ENCODE measurements around the gene GMDS. TPM values are rescaled to one million over a fixed set of nuclear protein-coding genes. Genes with fewer than 3 reads are reported as not detected.
A peak's percentile ranks its signal among the peaks of the same experiment; 100 is the strongest.

Gene GMDS
- total RNA-seq, 4 donors from 2014 or later, result 197 to 375 (median 215) TPM

GRCh38 chr6:2218866-2219265, 26.5 kb downstream of the GMDS start:
- no peak for DNase-seq
- H3K36me3 ChIP-seq, result no peaks in the 10 kb centered on the region
- H3K27ac ChIP-seq, result no peak overlapping the region
- H3K27me3 ChIP-seq, result no peaks in the 10 kb centered on the region
- TF ChIP-seq CTCF (IDR thresholded peaks at IDR 0.05), result no peak
- no peak for TF ChIP-seq POLR2A (IDR thresholded peaks at IDR 0.05)
- H3K9me3 ChIP-seq, result no peaks in the 10 kb centered on the region
- peaks cover 0 to 15% (median 2%) of the 10 kb centered on the region in 4 donors for H3K4me1 ChIP-seq
- H3K4me3 ChIP-seq, result no peak overlapping the region

- no peaks in the 10 kb centered on the region for H3K4me1 ChIP-seq
- no peak for DNase-seq
- H3K4me3 ChIP-seq, result no peak overlapping the region
- H3K36me3 ChIP-seq, result no peaks in the 10 kb centered on the region
- H3K9me3 ChIP-seq, result no peaks in the 10 kb centered on the region
- no peak overlapping the region for H3K27ac ChIP-seq
- TF ChIP-seq CTCF (IDR thresholded peaks at IDR 0.05), result no peak
- no peak for TF ChIP-seq POLR2A (IDR thresholded peaks at IDR 0.05)
- no peaks in the 10 kb centered on the region for H3K27me3 ChIP-seq
These were observed 28.5 kb downstream of the GMDS start for GRCh38 chr6:2216794-2217383.

- H3K9me3 ChIP-seq, result no peaks in the 10 kb centered on the region
- DNase-seq, result no peak
- H3K27ac ChIP-seq, result no peak overlapping the region
- H3K4me3 ChIP-seq, result no peak overlapping the region
- TF ChIP-seq CTCF (IDR thresholded peaks at IDR 0.05), result no peak
- no peak for TF ChIP-seq POLR2A (IDR thresholded peaks at IDR 0.05)
- H3K27me3 ChIP-seq, result no peaks in the 10 kb centered on the region
- no peaks in the 10 kb centered on the region for H3K36me3 ChIP-seq
- H3K4me1 ChIP-seq, result no peaks in the 10 kb centered on the region
These were observed 30.1 kb downstream of the GMDS start for GRCh38 chr6:2215342-2215741.

- no peak for DNase-seq
- no peak for TF ChIP-seq CTCF (IDR thresholded peaks at IDR 0.05)
- TF ChIP-seq POLR2A (IDR thresholded peaks at IDR 0.05), result no peak
- no peaks in the 10 kb centered on the region for H3K9me3 ChIP-seq
- no peak overlapping the region for H3K27ac ChIP-seq
- no peaks in the 10 kb centered on the region for H3K4me1 ChIP-seq
- H3K27me3 ChIP-seq, result no peaks in the 10 kb centered on the region
- no peaks in the 10 kb centered on the region for H3K36me3 ChIP-seq
- no peak overlapping the region for H3K4me3 ChIP-seq
These were observed 32.3 kb downstream of the GMDS start for GRCh38 chr6:2213086-2213485.

GRCh38 chr6:2209226-2209809, 36.1 kb downstream of the GMDS start:
- no peak overlapping the region for H3K4me3 ChIP-seq
- no peaks in the 10 kb centered on the region for H3K4me1 ChIP-seq
- peak in 2 of 3 donors; percentile 67 to 80 for DNase-seq
- TF ChIP-seq CTCF (IDR thresholded peaks at IDR 0.05) (peak in 5 of 6 experiments; percentile 13 to 75 (median 67)), POLR2A (IDR thresholded peaks at IDR 0.05) (no peak)
- H3K27me3 ChIP-seq, result no peaks in the 10 kb centered on the region
- no peak overlapping the region for H3K27ac ChIP-seq
- H3K36me3 ChIP-seq, result no peaks in the 10 kb centered on the region
- H3K9me3 ChIP-seq, result no peaks in the 10 kb centered on the region

All from Peyer's patch (tissue), 4 donors.